GM12878 (cell line): ENCODE results near the gene VAC14. TPM values are rescaled to one million over a fixed set of nuclear protein-coding genes. Genes with fewer than 3 reads are reported as not detected.

Experiments
- ATF3 ChIP-seq: IDR thresholded peaks from 2 replicates; pipeline ENCODE4 v1.6.1; 2011; ENCODE audit warnings: low read depth, mild to moderate bottlenecking, low read length, moderate library complexity, borderline replicate concordance; ENCODE audit errors: extremely low read depth
- BHLHE40 ChIP-seq, 2 experiments: fragments of 450-650 bp in 1 of 2; IDR thresholded peaks; 2 replicates each; pipeline ENCODE4 v1.6.1; 2011 to 2017; ENCODE audit warnings: low read depth in 2 of 2, borderline replicate concordance in 1 of 2, improper control_type of control experiment in 1 of 2, low read length in 1 of 2, mild to moderate bottlenecking in 1 of 2
- CEBPB ChIP-seq, 2 experiments: fragments of 150-350 bp in 1 of 2; IDR thresholded peaks; 2 replicates each; pipeline ENCODE4 v1.6.1; 2012 to 2014; ENCODE audit warnings: low read depth in 2 of 2, low read length in 2 of 2, borderline replicate concordance in 1 of 2, inconsistent platforms in 1 of 2
- CEBPZ ChIP-seq: fragments of 150-350 bp; IDR thresholded peaks from 2 replicates; pipeline ENCODE4 v1.6.1; 2016; ENCODE audit warnings: low read depth, low read length
- EED ChIP-seq: sonication (generic); IDR thresholded peaks from 2 replicates; pipeline ENCODE4 v1.6.1; 2016; ENCODE audit warnings: antibody characterized with exemption, low read depth
- EGR1 ChIP-seq, 2 experiments: IDR thresholded peaks; 1 replicate in 1 of 2; 2 replicates in 1 of 2; pipeline ENCODE4 v1.6.1; 2011 to 2012; ENCODE audit warnings: low read depth in 2 of 2, low read length in 2 of 2, borderline replicate concordance in 1 of 2, mild to moderate bottlenecking in 1 of 2, moderate library complexity in 1 of 2
- ELK1 ChIP-seq: IDR thresholded peaks from 2 replicates; pipeline ENCODE4 v1.6.1; 2012; ENCODE audit warnings: low read depth, low read length, improper control_type of control experiment
- ESRRA ChIP-seq: IDR thresholded peaks from 2 replicates; pipeline ENCODE4 v1.6.1; 2012; ENCODE audit warnings: mild to moderate bottlenecking, low read length, improper control_type of control experiment
- ETV6 ChIP-seq, 2 experiments: fragments of 450-650 bp in 1 of 2; IDR thresholded peaks in 1 of 2; conservative IDR thresholded peaks in 1 of 2; 2 replicates each; pipeline ENCODE4 v1.6.1; 2014; ENCODE audit warnings: antibody characterized with exemption in 1 of 2, borderline replicate concordance in 1 of 2, low read depth in 1 of 2, mild to moderate bottlenecking in 1 of 2, moderate library complexity in 1 of 2
- HCFC1 ChIP-seq: fragments of 150-350 bp; IDR thresholded peaks from 2 replicates; pipeline ENCODE4 v1.6.1; 2014; ENCODE audit warnings: low read length
- JUNB ChIP-seq: IDR thresholded peaks from 2 replicates; pipeline ENCODE4 v1.6.1; 2016; ENCODE audit warnings: antibody characterized with exemption, mild to moderate bottlenecking
- JUND ChIP-seq: IDR thresholded peaks from 2 replicates; pipeline ENCODE4 v1.6.1; 2012; ENCODE audit warnings: low read depth, mild to moderate bottlenecking, low read length, improper control_type of control experiment, moderate library complexity
- polyA plus RNA-seq, 11 experiments: library from polyadenylated mRNA; depleted of rRNA in 4 of 11; unstranded in 6 of 11; stranded (reverse) in 5 of 11; fragments of >200 nt; fragmentation: Nextera tagmentation in 4 of 11; fragmentation: Illumina TruSeq in 1 of 11; extraction: Ambion mirVana in 4 of 11; extraction: Trizol in 1 of 11; gene quantifications; 1 replicate in 1 of 11; 2 replicates in 10 of 11; pipeline versions ENCODE4 v1.2.1 to v1.2.3, GENCODE V29; 2011 to 2016; ENCODE audit warnings: inconsistent platforms in 2 of 11, missing spikeins in 2 of 11, low read depth in 1 of 11
- total RNA-seq, 4 experiments: library from RNA; depleted of rRNA in 3 of 4; stranded (reverse); fragments of >200 nt in 3 of 4; fragmentation: Illumina TruSeq in 1 of 4; extraction: Trizol in 1 of 4; gene quantifications; 2 replicates each; pipeline versions ENCODE4 v1.2.1 to v1.2.3, GENCODE V29; 2013 to 2021
- TF ChIP-seq, protein P1 (sequence below): IDR thresholded peaks from 2 replicates; pipeline ENCODE4 v1.6.1; 2012; ENCODE audit warnings: low read length, inconsistent platforms

VAC14 gene
- total and polyA plus RNA-seq, 10 of the 15 experiments (the other 5 are each of a cell fraction or from before 2014, with no cell fraction given) = 1.3 to 45.5 (median 25.5) TPM

GRCh38 chr16:70786020-70786755 lies 14.8 kb downstream of the VAC14 start (continued):
- TF ChIP-seq EGR1 (IDR thresholded peaks at IDR 0.05; ENCODE audit: borderline replicate concordance in 1 of 2, low read depth in 2 of 2, low read length in 2 of 2) (no peak), HCFC1 (no peak), JUNB (no peak), ESRRA (no peak), BHLHE40 (IDR thresholded peaks at IDR 0.05; ENCODE audit: borderline replicate concordance in 1 of 2, low read depth in 2 of 2, low read length in 1 of 2) (no peak), ATF3 (no peak), ELK1 (no peak), EED (no peak), CEBPZ (no peak), CEBPB (IDR thresholded peaks at IDR 0.05; ENCODE audit: borderline replicate concordance in 1 of 2, low read depth in 2 of 2, low read length in 2 of 2) (no peak), JUND (no peak), ETV6 (conservative IDR thresholded peaks at IDR 0.05 in 1 of 2, IDR thresholded peaks at IDR 0.05 in 1 of 2; ENCODE audit: borderline replicate concordance in 1 of 2, low read depth in 1 of 2) (no peak)
- TF ChIP-seq, protein P1, sequence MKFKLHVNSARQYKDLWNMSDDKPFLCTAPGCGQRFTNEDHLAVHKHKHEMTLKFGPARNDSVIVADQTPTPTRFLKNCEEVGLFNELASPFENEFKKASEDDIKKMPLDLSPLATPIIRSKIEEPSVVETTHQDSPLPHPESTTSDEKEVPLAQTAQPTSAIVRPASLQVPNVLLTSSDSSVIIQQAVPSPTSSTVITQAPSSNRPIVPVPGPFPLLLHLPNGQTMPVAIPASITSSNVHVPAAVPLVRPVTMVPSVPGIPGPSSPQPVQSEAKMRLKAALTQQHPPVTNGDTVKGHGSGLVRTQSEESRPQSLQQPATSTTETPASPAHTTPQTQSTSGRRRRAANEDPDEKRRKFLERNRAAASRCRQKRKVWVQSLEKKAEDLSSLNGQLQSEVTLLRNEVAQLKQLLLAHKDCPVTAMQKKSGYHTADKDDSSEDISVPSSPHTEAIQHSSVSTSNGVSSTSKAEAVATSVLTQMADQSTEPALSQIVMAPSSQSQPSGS = no peak
